Occipital lobe (tissue), 2 donors: ENCODE data around the gene USP17L24. TPM values are rescaled to one million over a fixed set of nuclear protein-coding genes. Genes with fewer than 3 reads are reported as not detected.
"Not testable (repeated sequence)": the region's sequence is repeated elsewhere in the genome, so short reads cannot be mapped to it uniquely, and the experiment has no call there.

Experiments used
- DNase-seq: peaks from one replicate; lab custom pipeline; 2025; lab: John Stamatoyannopoulos, UW
- total RNA-seq: library from RNA; depleted of rRNA; stranded (reverse); fragments of >200 nt; gene quantifications from one replicate; pipeline ENCODE4 v1.2.3, GENCODE V29; 2014

USP17L24 gene
- total RNA-seq: not detected

DNA sequence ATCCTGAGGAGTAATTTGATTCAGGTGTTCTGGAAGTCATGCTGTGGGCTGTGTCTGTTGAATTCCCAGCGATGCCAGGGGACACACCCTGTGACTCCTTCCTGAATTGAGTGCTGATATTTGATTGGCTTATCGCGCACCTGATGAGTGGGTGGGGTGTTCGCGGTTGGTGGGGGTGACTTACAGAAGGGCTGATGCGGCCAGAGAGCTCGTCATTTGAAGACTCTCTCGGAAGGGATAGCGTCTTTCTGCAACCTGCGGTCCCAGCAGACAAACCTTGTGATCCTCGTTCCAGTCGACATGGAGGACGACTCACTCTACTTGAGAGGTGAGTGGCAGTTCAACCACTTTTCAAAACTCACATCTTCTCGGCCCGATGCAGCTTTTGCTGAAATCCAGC, at the start of gene USP17L24:
Gene USP17L24 (plus strand): TSS at position 301 of the 400 bp plus-strand sequence. CDS start 0 bp downstream, at position 301.
- not testable (repeated sequence) for DNase-seq

DNA sequence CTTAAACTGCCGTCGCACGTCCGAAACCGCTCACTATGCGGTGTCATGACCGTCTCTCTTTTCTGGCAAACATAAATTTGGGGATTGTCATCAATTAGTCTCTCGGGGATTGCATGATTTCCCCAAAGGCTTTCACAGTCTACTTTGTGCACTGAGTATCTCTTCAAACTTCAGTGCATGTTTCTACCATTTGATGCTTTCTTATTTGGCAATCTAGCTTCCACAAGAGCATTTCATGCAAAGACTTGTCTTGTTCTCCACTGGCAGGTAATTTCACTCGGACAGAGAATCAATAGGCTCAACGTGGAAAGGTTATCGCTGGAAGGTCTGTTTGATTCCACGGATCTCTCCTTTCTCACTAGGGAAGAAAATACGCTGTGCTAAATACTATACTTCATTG, 774 bp upstream of the USP17L24 start:
- not testable (repeated sequence) for DNase-seq

DNA sequence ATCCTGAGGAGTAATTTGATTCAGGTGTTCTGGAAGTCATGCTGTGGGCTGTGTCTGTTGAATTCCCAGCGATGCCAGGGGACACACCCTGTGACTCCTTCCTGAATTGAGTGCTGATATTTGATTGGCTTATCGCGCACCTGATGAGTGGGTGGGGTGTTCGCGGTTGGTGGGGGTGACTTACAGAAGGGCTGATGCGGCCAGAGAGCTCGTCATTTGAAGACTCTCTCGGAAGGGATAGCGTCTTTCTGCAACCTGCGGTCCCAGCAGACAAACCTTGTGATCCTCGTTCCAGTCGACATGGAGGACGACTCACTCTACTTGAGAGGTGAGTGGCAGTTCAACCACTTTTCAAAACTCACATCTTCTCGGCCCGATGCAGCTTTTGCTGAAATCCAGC, 4.6 kb downstream of the USP17L24 start, which contains the start of gene USP17L25:
Gene USP17L25 (plus strand): TSS at position 301 of the 400 bp plus-strand sequence. CDS start 0 bp downstream, at position 301.
- not testable (repeated sequence) for DNase-seq

DNA sequence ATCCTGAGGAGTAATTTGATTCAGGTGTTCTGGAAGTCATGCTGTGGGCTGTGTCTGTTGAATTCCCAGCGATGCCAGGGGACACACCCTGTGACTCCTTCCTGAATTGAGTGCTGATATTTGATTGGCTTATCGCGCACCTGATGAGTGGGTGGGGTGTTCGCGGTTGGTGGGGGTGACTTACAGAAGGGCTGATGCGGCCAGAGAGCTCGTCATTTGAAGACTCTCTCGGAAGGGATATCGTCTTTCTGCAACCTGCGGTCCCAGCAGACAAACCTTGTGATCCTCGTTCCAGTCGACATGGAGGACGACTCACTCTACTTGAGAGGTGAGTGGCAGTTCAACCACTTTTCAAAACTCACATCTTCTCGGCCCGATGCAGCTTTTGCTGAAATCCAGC, 9.4 kb downstream of the USP17L24 start, which contains the start of gene USP17L26:
Gene USP17L26 (plus strand): TSS at position 301 of the 400 bp plus-strand sequence. CDS start 0 bp downstream, at position 301.
- not testable (repeated sequence) for DNase-seq

DNA sequence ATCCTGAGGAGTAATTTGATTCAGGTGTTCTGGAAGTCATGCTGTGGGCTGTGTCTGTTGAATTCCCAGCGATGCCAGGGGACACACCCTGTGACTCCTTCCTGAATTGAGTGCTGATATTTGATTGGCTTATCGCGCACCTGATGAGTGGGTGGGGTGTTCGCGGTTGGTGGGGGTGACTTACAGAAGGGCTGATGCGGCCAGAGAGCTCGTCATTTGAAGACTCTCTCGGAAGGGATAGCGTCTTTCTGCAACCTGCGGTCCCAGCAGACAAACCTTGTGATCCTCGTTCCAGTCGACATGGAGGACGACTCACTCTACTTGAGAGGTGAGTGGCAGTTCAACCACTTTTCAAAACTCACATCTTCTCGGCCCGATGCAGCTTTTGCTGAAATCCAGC, 14.1 kb downstream of the USP17L24 start, which contains the start of gene USP17L5:
Gene USP17L5 (plus strand): TSS at position 301 of the 400 bp plus-strand sequence. CDS start 0 bp downstream, at position 301.
- DNase-seq: not testable (repeated sequence)

DNA sequence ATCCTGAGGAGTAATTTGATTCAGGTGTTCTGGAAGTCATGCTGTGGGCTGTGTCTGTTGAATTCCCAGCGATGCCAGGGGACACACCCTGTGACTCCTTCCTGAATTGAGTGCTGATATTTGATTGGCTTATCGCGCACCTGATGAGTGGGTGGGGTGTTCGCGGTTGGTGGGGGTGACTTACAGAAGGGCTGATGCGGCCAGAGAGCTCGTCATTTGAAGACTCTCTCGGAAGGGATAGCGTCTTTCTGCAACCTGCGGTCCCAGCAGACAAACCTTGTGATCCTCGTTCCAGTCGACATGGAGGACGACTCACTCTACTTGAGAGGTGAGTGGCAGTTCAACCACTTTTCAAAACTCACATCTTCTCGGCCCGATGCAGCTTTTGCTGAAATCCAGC, 18.9 kb downstream of the USP17L24 start, which contains the start of gene USP17L27:
Gene USP17L27 (plus strand): TSS at position 301 of the 400 bp plus-strand sequence. CDS start 0 bp downstream, at position 301.
- not testable (repeated sequence) for DNase-seq

GRCh38 chr4:9348593-9348992, 23.6 kb downstream of the USP17L24 start, which contains the start of gene USP17L28:
TSS of gene USP17L28 (plus strand) at chr4:9348893. CDS start at chr4:9348893, 0 bp downstream.
- not testable (repeated sequence) for DNase-seq

DNA sequence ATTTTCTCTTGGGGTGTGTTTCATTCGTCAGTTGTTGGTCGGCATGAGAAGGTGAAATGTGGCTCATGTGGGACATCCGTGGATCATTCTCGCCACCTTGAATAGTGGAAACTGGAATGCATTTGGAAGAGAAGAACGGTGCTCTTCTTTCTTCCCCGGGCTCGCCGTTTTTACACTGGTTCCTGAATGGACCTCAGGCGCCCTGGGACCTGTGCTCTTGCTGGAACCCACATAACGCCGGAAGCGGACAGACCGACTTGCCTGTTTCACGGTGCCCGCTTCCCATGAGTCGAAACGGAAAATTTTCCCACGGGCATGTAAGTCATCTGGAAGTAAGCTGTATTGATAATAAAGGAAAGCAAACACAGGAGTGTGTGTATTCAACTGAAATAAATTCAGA, 25.9 kb downstream of the USP17L24 start:
- not testable (repeated sequence) for DNase-seq

GRCh38 chr4:9353338-9353737, 28.4 kb downstream of the USP17L24 start, which contains the start of gene USP17L29:
TSS of gene USP17L29 (plus strand) at chr4:9353638. CDS start at chr4:9353638, 0 bp downstream.
- DNase-seq: not testable (repeated sequence)

- DNase-seq: not testable (repeated sequence)
Measured at GRCh38 chr4:9362829-9363228, 37.9 kb downstream of the USP17L24 start, which contains the start of gene USP17L30. TSS of gene USP17L30 (plus strand) at chr4:9363129. CDS start at chr4:9363129, 0 bp downstream.

Other genes starting within 250 kb of the USP17L24 start
- gene FAM90A26, start 154.8 kb upstream of the USP17L24 start, total RNA-seq: not detected
- not detected for gene USP17L10, start 114.5 kb upstream of the USP17L24 start, total RNA-seq
- gene USP17L11, start 109.8 kb upstream of the USP17L24 start, total RNA-seq: not detected
- not detected for gene USP17L12, start 105.0 kb upstream of the USP17L24 start, total RNA-seq
- gene USP17L13, start 100.3 kb upstream of the USP17L24 start, total RNA-seq: not detected
- not detected for gene USP17L15, start 90.8 kb upstream of the USP17L24 start, total RNA-seq
- gene USP17L17, start 81.3 kb upstream of the USP17L24 start, total RNA-seq: not detected
- not detected for gene USP17L18, start 76.5 kb upstream of the USP17L24 start, total RNA-seq
- not detected for gene USP17L19, start 71.8 kb upstream of the USP17L24 start, total RNA-seq
- not detected for gene USP17L20, start 67.0 kb upstream of the USP17L24 start, total RNA-seq
- not detected for gene USP17L21, start 62.3 kb upstream of the USP17L24 start, total RNA-seq
- gene USP17L22, start 57.5 kb upstream of the USP17L24 start, total RNA-seq: not detected
- gene USP17L25, start 4.7 kb downstream of the USP17L24 start, total RNA-seq: not detected
- not detected for gene USP17L26, start 9.5 kb downstream of the USP17L24 start, total RNA-seq
- gene USP17L5, start 14.2 kb downstream of the USP17L24 start, total RNA-seq: not detected
- gene USP17L27, start 19.0 kb downstream of the USP17L24 start, total RNA-seq: not detected
- not detected for gene USP17L28, start 23.7 kb downstream of the USP17L24 start, total RNA-seq
- not detected for gene USP17L29, start 28.5 kb downstream of the USP17L24 start, total RNA-seq
- gene USP17L30, start 38.0 kb downstream of the USP17L24 start, total RNA-seq: not detected
- gene DEFB131A, start 119.2 kb downstream of the USP17L24 start, total RNA-seq: not detected